Panc1 (cell line): ENCODE measurements around the gene ADGRV1. TPM values are rescaled to one million over a fixed set of nuclear protein-coding genes. Genes with fewer than 3 reads are reported as not detected.

Experiments
- ATAC-seq: fragments of 200-7000 bp; cut with Tn5 transposase; 2 replicates; pipeline ENCODE4 v1.9.1; 2020; ENCODE audit warnings: mild to moderate bottlenecking, moderate library complexity
- BruUV-seq: library from RNA; stranded (reverse); fragments of 400-500 nt; replicated peaks from 2 replicates; lab custom pipeline; 2021; lab: Mats Ljungman, UMichigan
- CTCF ChIA-PET: fragments of 300-600 bp; sonication (Branson Sonifier 250); formaldehyde crosslinking; loops from one replicate; lab custom pipeline; 2022; ENCODE audit warnings: antibody characterized with exemption; lab: Charles Lee
- POLR2A ChIA-PET: fragments of 300-600 bp; sonication (Branson Sonifier 250); formaldehyde crosslinking; loops from one replicate; lab custom pipeline; 2022; ENCODE audit warnings: antibody characterized with exemption; lab: Charles Lee
- DNase-seq: peaks from one replicate; pipeline ENCODE4 v3.0.0-alpha.2; 2010; ENCODE audit warnings: low read depth, low spot score
- H3K27ac ChIP-seq: 2 replicates; pipeline ENCODE4 v1.5.1; 2011; ENCODE audit warnings: mild to moderate bottlenecking, low read length, inconsistent platforms
- H3K27me3 ChIP-seq: fragments of 200-500 bp; sonication (Bioruptor generic); 2 replicates; pipeline ENCODE4 v1.6.0; 2014; ENCODE audit warnings: low read length, inconsistent platforms; ENCODE audit not compliant: control insufficient read depth, insufficient read depth
- H3K36me3 ChIP-seq: fragments of 200-500 bp; sonication (Bioruptor generic); 2 replicates; pipeline ENCODE4 v1.5.1; 2014; ENCODE audit warnings: inconsistent platforms, mild to moderate bottlenecking, low read length, moderate library complexity; ENCODE audit not compliant: control insufficient read depth, insufficient read depth
- H3K4me1 ChIP-seq: 2 replicates; pipeline ENCODE4 v1.5.1; 2011; ENCODE audit warnings: inconsistent platforms, mild to moderate bottlenecking, low read length, moderate library complexity; ENCODE audit not compliant: control insufficient read depth, insufficient read depth
- H3K4me3 ChIP-seq, 2 experiments: 2 replicates each; pipeline ENCODE4 v1.5.1; 2011 to 2012; ENCODE audit warnings: low read depth in 2 of 2, low read length in 2 of 2, mild to moderate bottlenecking in 2 of 2, inconsistent platforms in 1 of 2, moderate library complexity in 1 of 2
- H3K9me3 ChIP-seq: fragments of 200-500 bp; sonication (Bioruptor generic); 2 replicates; pipeline ENCODE4 v1.5.1; 2014; ENCODE audit warnings: low read depth, mild to moderate bottlenecking, inconsistent platforms, low read length, moderate library complexity; ENCODE audit not compliant: control insufficient read depth, insufficient read depth
- CTCF ChIP-seq: fragments of 450-650 bp; IDR thresholded peaks from 2 replicates; pipeline ENCODE4 v1.5.1; 2017; ENCODE audit warnings: mild to moderate bottlenecking
- POLR2AphosphoS5 ChIP-seq: IDR thresholded peaks from 2 replicates; pipeline ENCODE4 v1.6.1; 2012; ENCODE audit warnings: mild to moderate bottlenecking, low read depth, low read length, moderate library complexity
- REST ChIP-seq, 2 experiments: IDR thresholded peaks; 2 replicates each; pipeline ENCODE4 v1.6.1; 2011 to 2012; ENCODE audit warnings: low read depth in 2 of 2, control low read depth in 1 of 2, low read length in 1 of 2, mild to moderate bottlenecking in 1 of 2, moderate library complexity in 1 of 2; ENCODE audit not compliant: insufficient read depth in 1 of 2
- SIN3A ChIP-seq: IDR thresholded peaks from 2 replicates; pipeline ENCODE4 v1.6.1; 2012; ENCODE audit warnings: low read depth, mild to moderate bottlenecking, low read length, moderate library complexity, borderline replicate concordance; ENCODE audit not compliant: insufficient read depth
- TCF7L2 ChIP-seq: IDR thresholded peaks from 2 replicates; pipeline ENCODE4 v1.6.1; 2011; ENCODE audit warnings: mild to moderate bottlenecking, low read depth, low read length, inconsistent platforms
- in situ Hi-C: cut with HindIII; loops from 2 replicates; pipeline ENCODE4 v1.10.0; 2016; ENCODE audit warnings: low sequenced_read_pairs, low pct_unique_long_range_greater_than_20kb
- intact Hi-C: fragments of 100-400 bp; cut with micrococcal nuclease; formaldehyde crosslinking; loops from one replicate; pipeline ENCODE4 v1.10.0; 2022; ENCODE audit not compliant: unreplicated experiment
- total RNA-seq: library from RNA; stranded (reverse); gene quantifications from one replicate; pipeline ENCODE4 v1.2.1, GENCODE V29; 2021; ENCODE audit not compliant: unreplicated experiment

The ADGRV1 gene
- total RNA-seq, 1 experiment from 2014 or later, result 0.49 TPM

- no peak overlapping the region for H3K27ac ChIP-seq
- no peaks in the 10 kb centered on the region for H3K4me1 ChIP-seq
- DNase-seq, result no peak
- H3K4me3 ChIP-seq, result no peak overlapping the region
- no TSS peak for BruUV-seq
- in situ Hi-C loops, result no loop called here
- H3K27me3 ChIP-seq, result no peaks in the 10 kb centered on the region; the same call in none of the 2 replicates
- intact Hi-C loops, result no loop called here
- no peaks in the 10 kb centered on the region for H3K36me3 ChIP-seq
- no peaks in the 10 kb centered on the region for H3K9me3 ChIP-seq
- ChIA-PET POLR2A (no interaction called here), CTCF (no interaction called here)
- TF ChIP-seq POLR2AphosphoS5 (no peak), SIN3A (no peak), CTCF (no peak), REST (IDR thresholded peaks at IDR 0.05; ENCODE audit: insufficient read depth in 1 of 2, low read depth in 2 of 2, low read length in 1 of 2) (no peak), TCF7L2 (no peak)
- no peak for ATAC-seq
Observed at GRCh38 chr5:90691533-90691932, 132.9 kb downstream of the ADGRV1 start.

GRCh38 chr5:90696153-90696552, 137.6 kb downstream of the ADGRV1 start:
- no peak overlapping the region for H3K4me3 ChIP-seq
- intact Hi-C loops (no loop called here), in situ Hi-C loops (no loop called here)
- DNase-seq (no peak), ATAC-seq (no peak)
- no TSS peak for BruUV-seq
- H3K4me1 ChIP-seq, result no peaks in the 10 kb centered on the region
- no peaks in the 10 kb centered on the region for H3K36me3 ChIP-seq
- TF ChIP-seq CTCF (no peak), SIN3A (no peak), REST (IDR thresholded peaks at IDR 0.05; ENCODE audit: insufficient read depth in 1 of 2, low read depth in 2 of 2, low read length in 1 of 2) (no peak), TCF7L2 (no peak)
- ChIA-PET CTCF (no interaction called here), POLR2A (no interaction called here)
- peaks cover 25% of the 10 kb centered on the region for H3K27me3 ChIP-seq
- H3K27ac ChIP-seq, result no peak overlapping the region
- no peaks in the 10 kb centered on the region for H3K9me3 ChIP-seq
